ENCODE measurements around the gene CBFA2T3.

CBFA2T3 gene

GRCh38 chr16:88856828-88857727 is 119.9 kb downstream of the CBFA2T3 start, which contains the start of the genes GALNS and TRAPPC2L (continued):
- TF ChIP-seq, protein P1, sequence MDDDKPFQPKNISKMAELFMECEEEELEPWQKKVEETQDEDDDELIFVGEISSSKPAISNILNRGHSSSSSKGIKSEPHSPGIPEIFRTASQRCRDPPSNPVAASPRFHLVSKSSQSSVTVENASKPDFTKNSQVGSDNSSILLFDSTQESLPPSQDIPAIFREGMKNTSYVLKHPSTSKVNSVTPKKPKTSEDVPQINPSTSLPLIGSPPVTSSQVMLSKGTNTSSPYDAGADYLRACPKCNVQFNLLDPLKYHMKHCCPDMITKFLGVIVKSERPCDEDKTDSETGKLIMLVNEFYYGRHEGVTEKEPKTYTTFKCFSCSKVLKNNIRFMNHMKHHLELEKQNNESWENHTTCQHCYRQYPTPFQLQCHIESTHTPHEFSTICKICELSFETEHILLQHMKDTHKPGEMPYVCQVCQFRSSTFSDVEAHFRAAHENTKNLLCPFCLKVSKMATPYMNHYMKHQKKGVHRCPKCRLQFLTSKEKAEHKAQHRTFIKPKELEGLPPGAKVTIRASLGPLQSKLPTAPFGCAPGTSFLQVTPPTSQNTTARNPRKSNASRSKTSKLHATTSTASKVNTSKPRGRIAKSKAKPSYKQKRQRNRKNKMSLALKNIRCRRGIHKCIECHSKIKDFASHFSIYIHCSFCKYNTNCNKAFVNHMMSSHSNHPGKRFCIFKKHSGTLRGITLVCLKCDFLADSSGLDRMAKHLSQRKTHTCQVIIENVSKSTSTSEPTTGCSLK (tag by site-specific recombination; IDR thresholded peaks at IDR 0.05): no peak
- TF ChIP-seq ZNF221 (tag by site-specific recombination; IDR thresholded peaks at IDR 0.05; ENCODE audit: borderline replicate concordance) (no peak), ZNF558 (tag by site-specific recombination; IDR thresholded peaks at IDR 0.05) (no peak), SP7 (tag by site-specific recombination; IDR thresholded peaks at IDR 0.05) (peak; percentile 46; the same call in 1 of the 2 replicates), ZEB2 (tag by site-specific recombination; IDR thresholded peaks at IDR 0.05) (no peak), ZNF114 (tag by site-specific recombination; IDR thresholded peaks at IDR 0.05) (no peak), ZNF704 (tag by site-specific recombination; IDR thresholded peaks at IDR 0.05) (no peak), ZNF624 (tag by site-specific recombination; IDR thresholded peaks at IDR 0.05) (no peak), KLF7 (tag by site-specific recombination; IDR thresholded peaks at IDR 0.05; ENCODE audit: borderline replicate concordance) (no peak), ZNF48 (tag by site-specific recombination; IDR thresholded peaks at IDR 0.05) (no peak), WT1 (tag by site-specific recombination; IDR thresholded peaks at IDR 0.05) (no peak), GLI4 (tag by site-specific recombination; IDR thresholded peaks at IDR 0.05) (no peak), KLF17 (tag by site-specific recombination; IDR thresholded peaks at IDR 0.05) (0 out of 2 replicates have a peak, but pooled peaks have one; percentile 16), PRDM4 (tag by site-specific recombination; IDR thresholded peaks at IDR 0.05) (0 out of 2 replicates have a peak, but pooled peaks have one; percentile 28), ZNF664 (tag by site-specific recombination; IDR thresholded peaks at IDR 0.05) (no peak), ZNF776 (tag by site-specific recombination; IDR thresholded peaks at IDR 0.05; ENCODE audit: borderline replicate concordance) (no peak), ZNF366 (tag by site-specific recombination; conservative IDR thresholded peaks at IDR 0.05) (no peak), ZBTB1 (tag by site-specific recombination; IDR thresholded peaks at IDR 0.05) (no peak), ZFP3 (tag by site-specific recombination; IDR thresholded peaks at IDR 0.05; ENCODE audit: low read depth) (no peak), KLF16 (tag by site-specific recombination; IDR thresholded peaks at IDR 0.05) (peak; percentile 82)
- TF ChIP-seq, protein P2, sequence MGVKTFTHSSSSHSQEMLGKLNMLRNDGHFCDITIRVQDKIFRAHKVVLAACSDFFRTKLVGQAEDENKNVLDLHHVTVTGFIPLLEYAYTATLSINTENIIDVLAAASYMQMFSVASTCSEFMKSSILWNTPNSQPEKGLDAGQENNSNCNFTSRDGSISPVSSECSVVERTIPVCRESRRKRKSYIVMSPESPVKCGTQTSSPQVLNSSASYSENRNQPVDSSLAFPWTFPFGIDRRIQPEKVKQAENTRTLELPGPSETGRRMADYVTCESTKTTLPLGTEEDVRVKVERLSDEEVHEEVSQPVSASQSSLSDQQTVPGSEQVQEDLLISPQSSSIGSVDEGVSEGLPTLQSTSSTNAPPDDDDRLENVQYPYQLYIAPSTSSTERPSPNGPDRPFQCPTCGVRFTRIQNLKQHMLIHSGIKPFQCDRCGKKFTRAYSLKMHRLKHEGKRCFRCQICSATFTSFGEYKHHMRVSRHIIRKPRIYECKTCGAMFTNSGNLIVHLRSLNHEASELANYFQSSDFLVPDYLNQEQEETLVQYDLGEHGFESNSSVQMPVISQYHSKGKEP (tag by site-specific recombination; IDR thresholded peaks at IDR 0.05): peak; percentile 18; the same call in 1 of the 2 replicates
- TF ChIP-seq, protein P3, sequence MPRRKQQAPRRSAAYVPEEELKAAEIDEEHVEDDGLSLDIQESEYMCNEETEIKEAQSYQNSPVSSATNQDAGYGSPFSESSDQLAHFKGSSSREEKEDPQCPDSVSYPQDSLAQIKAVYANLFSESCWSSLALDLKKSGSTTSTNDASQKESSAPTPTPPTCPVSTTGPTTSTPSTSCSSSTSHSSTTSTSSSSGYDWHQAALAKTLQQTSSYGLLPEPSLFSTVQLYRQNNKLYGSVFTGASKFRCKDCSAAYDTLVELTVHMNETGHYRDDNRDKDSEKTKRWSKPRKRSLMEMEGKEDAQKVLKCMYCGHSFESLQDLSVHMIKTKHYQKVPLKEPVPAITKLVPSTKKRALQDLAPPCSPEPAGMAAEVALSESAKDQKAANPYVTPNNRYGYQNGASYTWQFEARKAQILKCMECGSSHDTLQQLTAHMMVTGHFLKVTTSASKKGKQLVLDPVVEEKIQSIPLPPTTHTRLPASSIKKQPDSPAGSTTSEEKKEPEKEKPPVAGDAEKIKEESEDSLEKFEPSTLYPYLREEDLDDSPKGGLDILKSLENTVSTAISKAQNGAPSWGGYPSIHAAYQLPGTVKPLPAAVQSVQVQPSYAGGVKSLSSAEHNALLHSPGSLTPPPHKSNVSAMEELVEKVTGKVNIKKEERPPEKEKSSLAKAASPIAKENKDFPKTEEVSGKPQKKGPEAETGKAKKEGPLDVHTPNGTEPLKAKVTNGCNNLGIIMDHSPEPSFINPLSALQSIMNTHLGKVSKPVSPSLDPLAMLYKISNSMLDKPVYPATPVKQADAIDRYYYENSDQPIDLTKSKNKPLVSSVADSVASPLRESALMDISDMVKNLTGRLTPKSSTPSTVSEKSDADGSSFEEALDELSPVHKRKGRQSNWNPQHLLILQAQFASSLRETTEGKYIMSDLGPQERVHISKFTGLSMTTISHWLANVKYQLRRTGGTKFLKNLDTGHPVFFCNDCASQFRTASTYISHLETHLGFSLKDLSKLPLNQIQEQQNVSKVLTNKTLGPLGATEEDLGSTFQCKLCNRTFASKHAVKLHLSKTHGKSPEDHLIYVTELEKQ (tag by site-specific recombination; IDR thresholded peaks at IDR 0.05; ENCODE audit: borderline replicate concordance): peak; percentile 37; the same call in 1 of the 2 replicates
- TF ChIP-seq, protein P4, sequence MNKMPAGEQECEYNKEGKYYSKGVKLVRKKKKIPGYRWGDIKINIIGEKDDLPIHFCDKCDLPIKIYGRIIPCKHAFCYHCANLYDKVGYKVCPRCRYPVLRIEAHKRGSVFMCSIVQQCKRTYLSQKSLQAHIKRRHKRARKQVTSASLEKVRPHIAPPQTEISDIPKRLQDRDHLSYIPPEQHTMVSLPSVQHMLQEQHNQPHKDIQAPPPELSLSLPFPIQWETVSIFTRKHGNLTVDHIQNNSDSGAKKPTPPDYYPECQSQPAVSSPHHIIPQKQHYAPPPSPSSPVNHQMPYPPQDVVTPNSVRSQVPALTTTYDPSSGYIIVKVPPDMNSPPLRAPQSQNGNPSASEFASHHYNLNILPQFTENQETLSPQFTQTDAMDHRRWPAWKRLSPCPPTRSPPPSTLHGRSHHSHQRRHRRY (tag by site-specific recombination; IDR thresholded peaks at IDR 0.05): no peak
- TF ChIP-seq, protein P5, sequence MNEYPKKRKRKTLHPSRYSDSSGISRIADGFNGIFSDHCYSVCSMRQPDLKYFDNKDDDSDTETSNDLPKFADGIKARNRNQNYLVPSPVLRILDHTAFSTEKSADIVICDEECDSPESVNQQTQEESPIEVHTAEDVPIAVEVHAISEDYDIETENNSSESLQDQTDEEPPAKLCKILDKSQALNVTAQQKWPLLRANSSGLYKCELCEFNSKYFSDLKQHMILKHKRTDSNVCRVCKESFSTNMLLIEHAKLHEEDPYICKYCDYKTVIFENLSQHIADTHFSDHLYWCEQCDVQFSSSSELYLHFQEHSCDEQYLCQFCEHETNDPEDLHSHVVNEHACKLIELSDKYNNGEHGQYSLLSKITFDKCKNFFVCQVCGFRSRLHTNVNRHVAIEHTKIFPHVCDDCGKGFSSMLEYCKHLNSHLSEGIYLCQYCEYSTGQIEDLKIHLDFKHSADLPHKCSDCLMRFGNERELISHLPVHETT (tag by site-specific recombination; IDR thresholded peaks at IDR 0.05): no peak

Data from HEK293 (cell line).